Omental fat pad (tissue), 4 donors: ENCODE measurements around the gene TCP11X2. TPM values are rescaled to one million over a fixed set of nuclear protein-coding genes. Genes with fewer than 3 reads are reported as not detected.

Experiments
- total RNA-seq, 4 donors: library from RNA; depleted of rRNA; stranded (reverse); fragments of >200 nt; gene quantifications; one replicate each; pipeline ENCODE4 v1.1.0, GENCODE V29; 2016

TCP11X2 gene
- total RNA-seq, 4 donors from 2014 or later: not detected

Other genes starting within 250 kb of the TCP11X2 start
- gene NXF2, start 224.6 kb downstream of the TCP11X2 start, total RNA-seq: not detected
- not detected for gene NXF2B, start 31.8 kb downstream of the TCP11X2 start, total RNA-seq
- not detected for gene TMSB15A, start 44.9 kb upstream of the TCP11X2 start, total RNA-seq
- gene ARMCX5, start 127.7 kb upstream of the TCP11X2 start, total RNA-seq: 10 to 100 TPM in 1 of 4 donors, 1 to 10 TPM in 3; 8.4 to 16.6 (median 9.4) TPM
- 1 to 10 TPM; 4.1 to 9.1 (median 6.7) TPM for gene GPRASP1, start 179.7 kb upstream of the TCP11X2 start, total RNA-seq
- 10 to 100 TPM in 2 of 4 donors, 1 to 10 TPM in 2; 3.5 to 14.0 (median 10.6) TPM for gene GPRASP2, start 240.6 kb upstream of the TCP11X2 start, total RNA-seq
- gene GPRASP3, start 248.9 kb upstream of the TCP11X2 start, total RNA-seq: 1 to 10 TPM; 1.3 to 5.7 (median 3.3) TPM